22Rv1 (cell line): ENCODE data around the gene PDE3A.

Source experiments
- ZFX ChIP-seq: fragments of 450-650 bp; IDR thresholded peaks from 2 replicates; pipeline ENCODE4 v1.6.1; 2017; ENCODE audit warnings: antibody characterized with exemption, borderline replicate concordance
- TF ChIP-seq, protein P1 (sequence below): fragments of 450-650 bp; IDR thresholded peaks from 2 replicates; pipeline ENCODE4 v1.5.1; 2017; ENCODE audit warnings: mild to moderate bottlenecking

GRCh38 chr12:20525064-20525610 lies 156.8 kb downstream of the PDE3A start:
- TF ChIP-seq, protein P1, sequence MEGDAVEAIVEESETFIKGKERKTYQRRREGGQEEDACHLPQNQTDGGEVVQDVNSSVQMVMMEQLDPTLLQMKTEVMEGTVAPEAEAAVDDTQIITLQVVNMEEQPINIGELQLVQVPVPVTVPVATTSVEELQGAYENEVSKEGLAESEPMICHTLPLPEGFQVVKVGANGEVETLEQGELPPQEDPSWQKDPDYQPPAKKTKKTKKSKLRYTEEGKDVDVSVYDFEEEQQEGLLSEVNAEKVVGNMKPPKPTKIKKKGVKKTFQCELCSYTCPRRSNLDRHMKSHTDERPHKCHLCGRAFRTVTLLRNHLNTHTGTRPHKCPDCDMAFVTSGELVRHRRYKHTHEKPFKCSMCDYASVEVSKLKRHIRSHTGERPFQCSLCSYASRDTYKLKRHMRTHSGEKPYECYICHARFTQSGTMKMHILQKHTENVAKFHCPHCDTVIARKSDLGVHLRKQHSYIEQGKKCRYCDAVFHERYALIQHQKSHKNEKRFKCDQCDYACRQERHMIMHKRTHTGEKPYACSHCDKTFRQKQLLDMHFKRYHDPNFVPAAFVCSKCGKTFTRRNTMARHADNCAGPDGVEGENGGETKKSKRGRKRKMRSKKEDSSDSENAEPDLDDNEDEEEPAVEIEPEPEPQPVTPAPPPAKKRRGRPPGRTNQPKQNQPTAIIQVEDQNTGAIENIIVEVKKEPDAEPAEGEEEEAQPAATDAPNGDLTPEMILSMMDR, result no peak
- TF ChIP-seq ZFX, result no peak
